Neural crest cell (in vitro differentiated cells): ENCODE data around the gene C9orf43. TPM values are rescaled to one million over a fixed set of nuclear protein-coding genes. Genes with fewer than 3 reads are reported as not detected.

Experiments
- DNase-seq: peaks from one replicate; pipeline ENCODE4 v3.0.0; 2021; ENCODE audit warnings: low read depth, mixed read lengths, low spot score
- H3K27ac Mint-ChIP-seq: one replicate; pipeline ENCODE4 v1.8.0; 2021; ENCODE audit warnings: mild to moderate bottlenecking, mixed read lengths; ENCODE audit not compliant: unreplicated experiment
- H3K27me3 Mint-ChIP-seq: 2 replicates; pipeline ENCODE4 v1.8.0; 2021; ENCODE audit warnings: low read depth, mild to moderate bottlenecking, mixed read lengths
- H3K36me3 Mint-ChIP-seq: 2 replicates; pipeline ENCODE4 v1.8.0; 2021; ENCODE audit warnings: low read depth, mild to moderate bottlenecking, mixed read lengths
- H3K4me1 Mint-ChIP-seq: 2 replicates; pipeline ENCODE4 v1.8.0; 2021; ENCODE audit warnings: mixed read lengths
- H3K4me3 Mint-ChIP-seq: one replicate; pipeline ENCODE4 v1.8.0; 2021; ENCODE audit warnings: mild to moderate bottlenecking, mixed read lengths
- H3K9me3 Mint-ChIP-seq: 2 replicates; pipeline ENCODE4 v1.8.0; 2021; ENCODE audit warnings: mixed read lengths
- total RNA-seq: library from RNA; stranded (reverse); gene quantifications from 2 replicates; pipeline ENCODE4 v1.2.1, GENCODE V29; 2021
- TF ChIP-seq, protein P1 (sequence below): fragments of 200-600 bp; sonication (generic); conservative IDR thresholded peaks from 2 replicates; pipeline ENCODE4 v1.5.0; 2021; ENCODE audit warnings: antibody characterized with exemption, mild to moderate bottlenecking

C9orf43 gene
- total RNA-seq, 1 donor from 2014 or later: 0.77 TPM

GRCh38 chr9:113449376-113449775 is 38.8 kb downstream of the C9orf43 start:
- Mint-ChIP-seq H3K27ac (no peak overlapping the region), H3K36me3 (no peaks in the 10 kb centered on the region), H3K4me3 (no peak overlapping the region), H3K27me3 (no peaks in the 10 kb centered on the region), H3K4me1 (peaks cover 14% of the 10 kb centered on the region), H3K9me3 (peaks cover 2% of the 10 kb centered on the region)
- TF ChIP-seq, protein P1, sequence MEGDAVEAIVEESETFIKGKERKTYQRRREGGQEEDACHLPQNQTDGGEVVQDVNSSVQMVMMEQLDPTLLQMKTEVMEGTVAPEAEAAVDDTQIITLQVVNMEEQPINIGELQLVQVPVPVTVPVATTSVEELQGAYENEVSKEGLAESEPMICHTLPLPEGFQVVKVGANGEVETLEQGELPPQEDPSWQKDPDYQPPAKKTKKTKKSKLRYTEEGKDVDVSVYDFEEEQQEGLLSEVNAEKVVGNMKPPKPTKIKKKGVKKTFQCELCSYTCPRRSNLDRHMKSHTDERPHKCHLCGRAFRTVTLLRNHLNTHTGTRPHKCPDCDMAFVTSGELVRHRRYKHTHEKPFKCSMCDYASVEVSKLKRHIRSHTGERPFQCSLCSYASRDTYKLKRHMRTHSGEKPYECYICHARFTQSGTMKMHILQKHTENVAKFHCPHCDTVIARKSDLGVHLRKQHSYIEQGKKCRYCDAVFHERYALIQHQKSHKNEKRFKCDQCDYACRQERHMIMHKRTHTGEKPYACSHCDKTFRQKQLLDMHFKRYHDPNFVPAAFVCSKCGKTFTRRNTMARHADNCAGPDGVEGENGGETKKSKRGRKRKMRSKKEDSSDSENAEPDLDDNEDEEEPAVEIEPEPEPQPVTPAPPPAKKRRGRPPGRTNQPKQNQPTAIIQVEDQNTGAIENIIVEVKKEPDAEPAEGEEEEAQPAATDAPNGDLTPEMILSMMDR: no peak
- DNase-seq: no peak

DNA sequence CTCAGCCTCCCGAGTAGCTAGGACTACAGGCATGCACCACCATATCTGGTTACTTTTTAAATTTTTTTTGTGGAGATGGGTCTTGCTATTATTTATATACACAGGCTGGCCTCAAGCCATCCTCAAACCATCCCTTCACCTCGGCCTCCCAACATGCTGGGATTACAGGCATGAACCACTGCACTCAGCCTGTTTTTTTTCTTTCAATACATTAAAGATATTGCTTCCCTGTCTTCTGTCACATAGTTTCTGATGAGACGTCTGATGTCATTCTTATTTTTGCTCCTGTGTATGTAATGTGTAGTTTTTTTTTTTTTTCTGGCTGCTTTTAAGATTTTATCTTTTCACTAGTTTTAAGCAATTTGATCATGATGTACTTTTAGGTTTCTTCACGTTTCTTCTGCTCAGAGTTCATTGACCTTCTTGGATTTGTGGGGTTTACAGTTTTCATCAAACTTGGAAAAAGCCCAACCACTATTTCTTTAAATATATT is 41.6 kb downstream of the C9orf43 start:
- H3K27ac Mint-ChIP-seq: peak overlapping the region; percentile 54
- H3K4me3 Mint-ChIP-seq: no peak overlapping the region
- peaks cover 2% of the 10 kb centered on the region for H3K9me3 Mint-ChIP-seq
- TF ChIP-seq, protein P1: no peak
- peaks cover 32% of the 10 kb centered on the region for H3K4me1 Mint-ChIP-seq
- DNase-seq: no peak
- no peaks in the 10 kb centered on the region for H3K36me3 Mint-ChIP-seq
- H3K27me3 Mint-ChIP-seq: no peaks in the 10 kb centered on the region

- peaks cover 2% of the 10 kb centered on the region for H3K9me3 Mint-ChIP-seq
- DNase-seq: no peak
- H3K27ac Mint-ChIP-seq: peak overlapping the region; percentile 2
- H3K4me3 Mint-ChIP-seq: peak overlapping the region; percentile 17
- H3K27me3 Mint-ChIP-seq: no peaks in the 10 kb centered on the region
- peaks cover 33% of the 10 kb centered on the region for H3K4me1 Mint-ChIP-seq
- H3K36me3 Mint-ChIP-seq: no peaks in the 10 kb centered on the region
- TF ChIP-seq, protein P1: no peak
Observed at GRCh38 chr9:113454914-113455761, 44.6 kb downstream of the C9orf43 start.

DNA sequence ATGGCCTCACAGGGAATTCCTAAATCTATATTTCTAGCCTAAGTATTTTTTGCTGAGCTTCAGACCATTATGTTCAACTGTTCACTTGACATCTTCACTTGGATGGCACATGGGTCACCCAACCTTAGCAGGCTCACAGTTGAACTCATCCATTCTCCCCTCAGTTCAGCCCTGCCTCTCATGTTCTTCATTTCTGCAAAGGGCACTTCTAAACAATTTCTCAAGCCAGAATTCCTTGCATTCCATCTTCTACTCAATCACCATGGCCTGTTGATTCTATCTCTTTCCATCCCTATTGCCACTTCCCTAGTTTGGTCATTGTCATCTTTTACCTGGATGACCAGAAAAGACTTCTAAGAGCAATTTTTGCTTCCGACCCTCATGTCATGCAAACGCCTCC is 45.7 kb downstream of the C9orf43 start:
- TF ChIP-seq, protein P1: no peak
- no peaks in the 10 kb centered on the region for H3K9me3 Mint-ChIP-seq
- H3K4me3 Mint-ChIP-seq: no peak overlapping the region
- no peak for DNase-seq
- H3K27ac Mint-ChIP-seq: no peak overlapping the region
- peaks cover 3% of the 10 kb centered on the region for H3K27me3 Mint-ChIP-seq
- no peaks in the 10 kb centered on the region for H3K36me3 Mint-ChIP-seq
- H3K4me1 Mint-ChIP-seq: peaks cover 27% of the 10 kb centered on the region

- H3K9me3 Mint-ChIP-seq: no peaks in the 10 kb centered on the region
- no peak for DNase-seq
- H3K4me1 Mint-ChIP-seq: peaks cover 32% of the 10 kb centered on the region
- peaks cover 16% of the 10 kb centered on the region for H3K27me3 Mint-ChIP-seq
- H3K36me3 Mint-ChIP-seq: no peaks in the 10 kb centered on the region
- peak overlapping the region; percentile 27 for H3K4me3 Mint-ChIP-seq
- no peak overlapping the region for H3K27ac Mint-ChIP-seq
- TF ChIP-seq, protein P1: no peak
Observed at GRCh38 chr9:113461285-113461684, 50.7 kb downstream of the C9orf43 start.
